ENCODE measurements around the gene ZCCHC8. TPM values are rescaled to one million over a fixed set of nuclear protein-coding genes. Genes with fewer than 3 reads are reported as not detected.

The ZCCHC8 gene
- 23.4 and 25.3 TPM in 2 replicates for total RNA-seq

GRCh38 chr12:122500685-122501488, at the start of gene ZCCHC8:
Gene ZCCHC8, minus strand, starts transcription at chr12:122500932. Its CDS starts 92 bp downstream, at chr12:122500840.
- TF ChIP-seq CTCF (IDR thresholded peaks at IDR 0.05; ENCODE audit: insufficient read depth, low read length, poor library complexity, severe bottlenecking), result peak; percentile 23
- Histone ChIP-seq H3K36me3 (ENCODE audit: control insufficient read depth, insufficient read depth, low read length) (peaks cover 2% of the 10 kb centered on the region), H3K27me3 (ENCODE audit: control insufficient read depth, insufficient read depth, low read length) (no peaks in the 10 kb centered on the region), H3K4me3 (ENCODE audit: low read depth, low read length) (peak within 1 kb of the TSS; percentile 69)
- peak; percentile 90 for DNase-seq (ENCODE audit: low read depth)

DNA sequence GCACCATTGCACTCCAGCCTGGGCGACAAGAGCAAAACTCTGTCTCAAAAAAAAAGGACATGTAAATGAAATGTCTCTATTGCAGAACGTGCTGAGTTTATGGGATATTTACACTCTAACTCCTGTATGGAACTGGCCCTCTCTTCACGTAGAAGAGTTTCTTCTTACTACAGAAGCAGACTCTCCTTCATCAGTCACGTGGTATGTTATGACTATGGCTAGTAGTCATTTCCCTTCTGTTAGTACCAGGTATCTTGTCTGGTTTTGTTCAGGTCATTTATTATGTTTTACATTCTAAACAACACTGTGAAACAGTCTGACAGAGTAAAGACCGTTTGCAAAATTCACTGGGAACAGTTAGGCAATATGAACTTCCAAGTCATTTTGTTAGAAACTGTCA, 46.6 kb upstream of the ZCCHC8 start:
- Histone ChIP-seq H3K36me3 (ENCODE audit: control insufficient read depth, insufficient read depth, low read length) (no peaks in the 10 kb centered on the region), H3K4me3 (ENCODE audit: low read depth, low read length) (no peak overlapping the region), H3K27me3 (ENCODE audit: control insufficient read depth, insufficient read depth, low read length) (no peaks in the 10 kb centered on the region)
- no peak for DNase-seq (ENCODE audit: low read depth)
- no peak for TF ChIP-seq CTCF (IDR thresholded peaks at IDR 0.05; ENCODE audit: insufficient read depth, low read length, poor library complexity, severe bottlenecking)

DNA sequence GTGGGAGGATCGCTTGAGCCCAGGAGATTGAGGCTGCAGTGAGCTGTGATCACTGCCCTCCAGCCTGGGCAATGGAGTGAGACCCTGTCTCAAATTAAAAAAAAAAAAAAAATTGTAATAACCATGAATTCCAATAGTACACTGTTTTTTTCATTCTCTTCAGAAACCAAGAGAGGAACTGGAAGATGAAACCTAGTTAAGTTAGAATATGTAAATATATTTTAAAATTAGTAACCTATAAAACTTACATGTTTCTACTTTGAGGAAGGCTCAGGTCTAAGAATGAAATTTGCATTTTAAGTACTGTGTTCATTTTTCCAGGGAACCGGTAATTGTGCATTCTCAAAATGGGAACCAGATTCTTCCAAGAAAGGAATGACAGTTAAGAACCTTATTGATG, 45.1 kb upstream of the ZCCHC8 start:
- Histone ChIP-seq H3K4me3 (ENCODE audit: low read depth, low read length) (no peak overlapping the region), H3K36me3 (ENCODE audit: control insufficient read depth, insufficient read depth, low read length) (no peaks in the 10 kb centered on the region), H3K27me3 (ENCODE audit: control insufficient read depth, insufficient read depth, low read length) (no peaks in the 10 kb centered on the region)
- DNase-seq (ENCODE audit: low read depth), result no peak
- no peak for TF ChIP-seq CTCF (IDR thresholded peaks at IDR 0.05; ENCODE audit: insufficient read depth, low read length, poor library complexity, severe bottlenecking)

DNA sequence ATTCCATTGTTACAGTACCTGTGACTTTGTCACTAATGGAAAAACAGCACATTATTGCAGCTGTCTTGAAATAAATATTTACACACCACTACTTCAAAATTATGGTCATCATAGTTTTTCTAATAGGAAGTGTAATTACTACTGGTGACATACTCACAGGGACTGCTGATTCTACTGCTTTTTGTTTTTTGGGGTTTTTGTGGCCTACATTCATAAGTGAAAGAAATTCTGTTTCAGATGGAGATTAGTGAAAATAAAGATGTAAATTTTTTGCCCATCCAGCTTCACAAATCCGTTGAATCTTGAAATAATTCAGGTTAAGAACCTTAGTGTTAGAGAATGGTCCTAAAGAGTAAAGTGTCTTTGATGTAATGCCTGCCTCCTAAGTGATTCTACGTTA, 43.8 kb upstream of the ZCCHC8 start:
- Histone ChIP-seq H3K36me3 (ENCODE audit: control insufficient read depth, insufficient read depth, low read length) (no peaks in the 10 kb centered on the region), H3K4me3 (ENCODE audit: low read depth, low read length) (no peak overlapping the region), H3K27me3 (ENCODE audit: control insufficient read depth, insufficient read depth, low read length) (no peaks in the 10 kb centered on the region)
- DNase-seq (ENCODE audit: low read depth), result no peak
- TF ChIP-seq CTCF (IDR thresholded peaks at IDR 0.05; ENCODE audit: insufficient read depth, low read length, poor library complexity, severe bottlenecking), result no peak

- no peak for DNase-seq (ENCODE audit: low read depth)
- Histone ChIP-seq H3K27me3 (ENCODE audit: control insufficient read depth, insufficient read depth, low read length) (no peaks in the 10 kb centered on the region), H3K4me3 (ENCODE audit: low read depth, low read length) (no peak overlapping the region), H3K36me3 (ENCODE audit: control insufficient read depth, insufficient read depth, low read length) (no peaks in the 10 kb centered on the region)
- no peak for TF ChIP-seq CTCF (IDR thresholded peaks at IDR 0.05; ENCODE audit: insufficient read depth, low read length, poor library complexity, severe bottlenecking)
Measured at GRCh38 chr12:122538496-122538895, 37.8 kb upstream of the ZCCHC8 start.

DNA sequence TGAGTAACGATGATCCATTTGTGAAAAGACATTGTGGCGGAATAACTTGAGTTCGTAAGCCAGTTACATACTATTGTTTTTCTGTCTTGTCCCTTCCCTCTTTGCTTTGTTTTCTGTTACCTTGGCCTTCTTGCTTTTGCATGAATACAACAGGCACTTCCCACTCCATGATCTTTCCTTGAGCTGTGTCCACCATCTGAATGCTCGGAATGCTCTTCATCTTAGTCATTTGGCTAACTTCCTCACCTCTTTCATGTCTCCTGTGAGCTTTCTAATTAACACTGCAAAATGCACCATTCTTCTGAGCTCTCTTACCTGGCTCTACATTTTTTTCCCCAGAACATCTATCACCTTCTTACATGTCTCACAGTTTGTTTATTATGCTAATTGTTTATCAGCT, 36.3 kb upstream of the ZCCHC8 start:
- Histone ChIP-seq H3K4me3 (ENCODE audit: low read depth, low read length) (no peak overlapping the region), H3K36me3 (ENCODE audit: control insufficient read depth, insufficient read depth, low read length) (no peaks in the 10 kb centered on the region), H3K27me3 (ENCODE audit: control insufficient read depth, insufficient read depth, low read length) (no peaks in the 10 kb centered on the region)
- DNase-seq (ENCODE audit: low read depth), result no peak
- TF ChIP-seq CTCF (IDR thresholded peaks at IDR 0.05; ENCODE audit: insufficient read depth, low read length, poor library complexity, severe bottlenecking), result no peak
